GM12878 (cell line): ENCODE results near the gene TSPEAR. TPM values are rescaled to one million over a fixed set of nuclear protein-coding genes. Genes with fewer than 3 reads are reported as not detected.

Source experiments
- ATAC-seq: fragments of 200-7000 bp; cut with Tn5 transposase; 3 replicates; pipeline ENCODE4 v1.9.1; 2020; ENCODE audit warnings: mild to moderate bottlenecking, moderate library complexity
- BruUV-seq: library from RNA; stranded (reverse); fragments of 400-500 nt; replicated peaks from 2 replicates; lab custom pipeline; 2021; lab: Mats Ljungman, UMichigan
- CTCF ChIA-PET: fragments of 300-600 bp; sonication (Branson Sonifier 250); formaldehyde crosslinking; extraction: SDS; loops from one replicate; lab custom pipeline; 2021; ENCODE audit warnings: inconsistent platforms; lab: Yijun Ruan, JAX
- POLR2A ChIA-PET: fragments of 350-600 bp; formaldehyde crosslinking; extraction: SDS; loops from one replicate; lab custom pipeline; 2021; ENCODE audit warnings: inconsistent platforms; lab: Charles Lee
- RAD21 ChIA-PET: fragments of 300-600 bp; sonication (Branson Sonifier 250); formaldehyde crosslinking; loops from one replicate; lab custom pipeline; 2023; ENCODE audit warnings: antibody characterized with exemption; ENCODE audit not compliant: unreplicated experiment; lab: Charles Lee
- SMC1A ChIA-PET: fragments of 300-600 bp; sonication (Branson Sonifier 250); formaldehyde crosslinking; loops from one replicate; lab custom pipeline; 2023; ENCODE audit not compliant: unreplicated experiment, uncharacterized antibody; lab: Charles Lee
- DNase-seq: peaks from one replicate; pipeline ENCODE4 v3.0.0-alpha.2; 2011; ENCODE audit warnings: low read depth, low spot score
- FAIRE-seq: peaks from 3 replicates; lab custom pipeline; 2011; peaks lifted over from hg19 to GRCh38; lab: Jason Lieb, UNC
- H2AFZ ChIP-seq: 2 replicates; pipeline ENCODE4 v1.6.0; 2011; ENCODE audit warnings: low read depth, low read length, control low read depth; ENCODE audit not compliant: control insufficient read depth
- H3K27ac ChIP-seq: 2 replicates; pipeline ENCODE4 v1.5.1; 2011; ENCODE audit warnings: control low read depth; ENCODE audit not compliant: control insufficient read depth, insufficient read depth
- H3K27me3 ChIP-seq, 2 experiments: replicated peaks in 1 of 2; 2 replicates each; pipeline versions ENCODE4 v1.6.0 to v1.6.1; 2011; ENCODE audit warnings: low read length in 1 of 2; ENCODE audit not compliant: control insufficient read depth in 2 of 2, insufficient read depth in 2 of 2
- H3K36me3 ChIP-seq, 2 experiments: 2 replicates each; pipeline ENCODE4 v1.5.1; 2011; ENCODE audit warnings: low read length in 1 of 2; ENCODE audit not compliant: control insufficient read depth in 2 of 2, insufficient read depth in 2 of 2
- H3K4me1 ChIP-seq: 2 replicates; pipeline ENCODE4 v1.6.1; 2011; ENCODE audit warnings: mild to moderate bottlenecking, low read length, moderate library complexity, mixed read lengths; ENCODE audit not compliant: control insufficient read depth, insufficient read depth
- H3K4me2 ChIP-seq: 2 replicates; pipeline ENCODE4 v1.6.0; 2011; ENCODE audit warnings: control low read depth; ENCODE audit not compliant: control insufficient read depth, insufficient read depth
- H3K4me3 ChIP-seq: fragments of 200-600 bp; sonication (generic); 2 replicates; pipeline ENCODE4 v1.5.1; 2016
- H3K79me2 ChIP-seq: 2 replicates; pipeline ENCODE4 v1.6.0; 2011; ENCODE audit warnings: low read length; ENCODE audit not compliant: control insufficient read depth, insufficient read depth
- H3K9ac ChIP-seq: 2 replicates; pipeline ENCODE4 v1.8.0; 2011; ENCODE audit warnings: low read length, control low read depth, mixed read lengths; ENCODE audit not compliant: control insufficient read depth, insufficient read depth
- H3K9me3 ChIP-seq: replicated peaks from 3 replicates; pipeline ENCODE4 v1.5.1; 2011; ENCODE audit warnings: mild to moderate bottlenecking, low read length; ENCODE audit not compliant: control insufficient read depth, insufficient read depth
- H4K20me1 ChIP-seq: 2 replicates; pipeline ENCODE4 v1.6.0; 2011; ENCODE audit not compliant: control insufficient read depth, insufficient read depth
- BACH1 ChIP-seq: fragments of 450-650 bp; IDR thresholded peaks from 2 replicates; pipeline ENCODE4 v1.6.1; 2017; ENCODE audit warnings: mild to moderate bottlenecking, borderline replicate concordance
- CHD1 ChIP-seq: IDR thresholded peaks from 2 replicates; pipeline ENCODE4 v1.6.1; 2012; ENCODE audit warnings: low read depth, low read length, improper control_type of control experiment
- CHD4 ChIP-seq: fragments of 200-600 bp; sonication (generic); IDR thresholded peaks from 2 replicates; pipeline ENCODE4 v1.6.1; 2016; ENCODE audit warnings: mild to moderate bottlenecking
- GABPA ChIP-seq: IDR thresholded peaks from 2 replicates; pipeline ENCODE4 v1.6.1; 2014; ENCODE audit warnings: antibody characterized with exemption, low read depth, mild to moderate bottlenecking, inconsistent platforms
- MEF2A ChIP-seq: IDR thresholded peaks from 2 replicates; pipeline ENCODE4 v1.6.1; 2011; ENCODE audit warnings: low read depth, mild to moderate bottlenecking, low read length, moderate library complexity; ENCODE audit not compliant: insufficient read depth
- MYC ChIP-seq: IDR thresholded peaks from 2 replicates; pipeline ENCODE4 v1.6.1; 2011; ENCODE audit warnings: mild to moderate bottlenecking, low read length, moderate library complexity, inconsistent platforms; ENCODE audit not compliant: insufficient read depth, insufficient replicate concordance, insufficient read length, severe bottlenecking
- NR2C1 ChIP-seq: fragments of 450-650 bp; IDR thresholded peaks from 2 replicates; pipeline ENCODE4 v1.6.1; 2017; ENCODE audit warnings: antibody characterized with exemption, mild to moderate bottlenecking, moderate library complexity
- STAT3 ChIP-seq: IDR thresholded peaks from 2 replicates; pipeline ENCODE4 v1.6.1; 2011; ENCODE audit warnings: low read depth, low read length, improper control_type of control experiment
- WGBS: methylation state at CpG from one replicate; pipeline ENCODE4 v1.1.6; 2016; ENCODE audit warnings: low lambda C conversion rate; ENCODE audit not compliant: insufficient replicate concordance, insufficient coverage; ENCODE audit errors: missing lambda C conversion rate; 5-methylcytosine and 5-hydroxymethylcytosine counted together
- in situ Hi-C: fragments of 300-500 bp; cut with MboI; formaldehyde crosslinking; loops from 9 replicates; pipeline ENCODE4 v1.14.3; 2018; ENCODE audit warnings: mixed read lengths
- intact Hi-C: fragments of 100-400 bp; cut with micrococcal nuclease; formaldehyde crosslinking; loops from one replicate; pipeline ENCODE4 v1.14.2; 2022; ENCODE audit not compliant: unreplicated experiment
- polyA plus RNA-seq, 11 experiments: library from polyadenylated mRNA; depleted of rRNA in 4 of 11; unstranded in 6 of 11; stranded (reverse) in 5 of 11; fragments of >200 nt; fragmentation: Nextera tagmentation in 4 of 11; fragmentation: Illumina TruSeq in 1 of 11; extraction: Ambion mirVana in 4 of 11; extraction: Trizol in 1 of 11; gene quantifications; 1 replicate in 1 of 11; 2 replicates in 10 of 11; pipeline versions ENCODE4 v1.2.1 to v1.2.3, GENCODE V29; 2011 to 2016; ENCODE audit warnings: inconsistent platforms in 2 of 11, missing spikeins in 2 of 11, low read depth in 1 of 11
- total RNA-seq, 4 experiments: library from RNA; depleted of rRNA in 3 of 4; stranded (reverse); fragments of >200 nt in 3 of 4; fragmentation: Illumina TruSeq in 1 of 4; extraction: Trizol in 1 of 4; gene quantifications; 2 replicates each; pipeline versions ENCODE4 v1.2.1 to v1.2.3, GENCODE V29; 2013 to 2021
- TF ChIP-seq, protein P1 (sequence below): IDR thresholded peaks from 2 replicates; pipeline ENCODE4 v1.6.1; 2011; ENCODE audit warnings: borderline replicate concordance, low read depth, mild to moderate bottlenecking, moderate library complexity, mixed read lengths, low read length; ENCODE audit not compliant: insufficient read depth; ENCODE audit errors: extremely low read length
- TF ChIP-seq, protein P2 (sequence below): fragments of 450-650 bp; IDR thresholded peaks from 2 replicates; pipeline ENCODE4 v1.6.1; 2016; ENCODE audit warnings: mild to moderate bottlenecking, moderate library complexity, borderline replicate concordance
- TF ChIP-seq, protein P3 (sequence below): fragments of 450-650 bp; IDR thresholded peaks from 2 replicates; pipeline ENCODE4 v1.6.1; 2017; ENCODE audit warnings: mild to moderate bottlenecking, moderate library complexity

TSPEAR gene
- total and polyA plus RNA-seq, 10 of the 15 experiments (the other 5 are each of a cell fraction or from before 2014, with no cell fraction given) = not detected

DNA sequence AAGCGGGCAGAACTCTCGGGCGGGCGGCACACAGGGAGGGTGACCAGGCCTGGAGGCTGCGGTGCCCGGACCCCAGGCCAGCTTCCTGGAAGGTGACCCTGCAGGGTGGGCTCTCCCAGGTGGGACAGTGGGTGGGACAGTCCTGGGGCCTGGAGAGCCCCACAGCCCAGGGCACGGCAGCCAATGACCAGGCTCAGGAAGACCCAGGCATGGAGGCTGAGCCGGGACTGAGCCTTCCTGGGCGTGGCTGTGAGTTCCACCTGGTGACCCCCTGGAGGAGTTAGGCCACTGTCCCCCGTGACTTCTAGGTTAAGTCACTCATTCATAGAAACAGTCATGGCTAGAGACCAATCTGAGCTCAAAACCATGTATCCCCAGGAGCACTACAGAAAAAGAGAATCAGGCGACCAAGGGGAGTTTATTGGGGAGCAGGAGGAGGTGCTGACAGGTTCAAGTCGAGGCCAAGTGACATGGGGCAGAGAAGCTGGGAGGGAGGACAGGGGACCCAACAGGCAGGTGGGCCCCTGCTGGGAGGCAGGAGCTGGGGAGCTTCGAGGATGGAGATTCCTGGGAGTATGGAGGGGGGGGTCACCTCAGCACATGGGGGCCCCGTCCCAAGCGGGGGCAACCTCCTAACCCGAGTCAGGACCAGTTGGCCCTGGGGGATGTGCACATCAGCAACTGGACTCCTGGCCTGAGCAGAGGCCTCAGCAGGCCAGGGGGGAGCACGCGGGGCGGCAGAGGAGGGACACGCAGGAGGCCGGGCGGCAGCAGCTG, 132.1 kb downstream of the TSPEAR start:
- no peaks in the 10 kb centered on the region for H4K20me1 ChIP-seq
- ChIA-PET CTCF (no interaction called here), RAD21 (no interaction called here), POLR2A (no interaction called here), SMC1A (no interaction called here)
- H3K9me3 ChIP-seq = peaks cover 5% of the 10 kb centered on the region; the same call in 2 of the 3 replicates
- ATAC-seq (no peak), FAIRE-seq (no peak), DNase-seq (no peak)
- no peak overlapping the region for H2AFZ ChIP-seq
- H3K36me3 ChIP-seq = no peaks in the 10 kb centered on the region
- intact Hi-C loops (no loop called here), in situ Hi-C loops (no loop called here)
- 47% methylated on average over 22 of the region's 22 CpGs for WGBS
- no peaks in the 10 kb centered on the region for H3K79me2 ChIP-seq
- H3K4me2 ChIP-seq = no peak overlapping the region
- BruUV-seq = no TSS peak
- no peak overlapping the region for H3K4me3 ChIP-seq
- H3K27ac ChIP-seq = no peak overlapping the region
- no peaks in the 10 kb centered on the region for H3K27me3 ChIP-seq
- no peaks in the 10 kb centered on the region for H3K4me1 ChIP-seq
- H3K9ac ChIP-seq = no peak overlapping the region
- TF ChIP-seq NR2C1 (no peak), MEF2A (no peak), BACH1 (no peak), STAT3 (no peak), GABPA (no peak), CHD4 (no peak), MYC (no peak), CHD1 (no peak)
- TF ChIP-seq, protein P1, sequence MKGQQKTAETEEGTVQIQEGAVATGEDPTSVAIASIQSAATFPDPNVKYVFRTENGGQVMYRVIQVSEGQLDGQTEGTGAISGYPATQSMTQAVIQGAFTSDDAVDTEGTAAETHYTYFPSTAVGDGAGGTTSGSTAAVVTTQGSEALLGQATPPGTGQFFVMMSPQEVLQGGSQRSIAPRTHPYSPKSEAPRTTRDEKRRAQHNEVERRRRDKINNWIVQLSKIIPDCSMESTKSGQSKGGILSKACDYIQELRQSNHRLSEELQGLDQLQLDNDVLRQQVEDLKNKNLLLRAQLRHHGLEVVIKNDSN = no peak
- TF ChIP-seq, protein P2, sequence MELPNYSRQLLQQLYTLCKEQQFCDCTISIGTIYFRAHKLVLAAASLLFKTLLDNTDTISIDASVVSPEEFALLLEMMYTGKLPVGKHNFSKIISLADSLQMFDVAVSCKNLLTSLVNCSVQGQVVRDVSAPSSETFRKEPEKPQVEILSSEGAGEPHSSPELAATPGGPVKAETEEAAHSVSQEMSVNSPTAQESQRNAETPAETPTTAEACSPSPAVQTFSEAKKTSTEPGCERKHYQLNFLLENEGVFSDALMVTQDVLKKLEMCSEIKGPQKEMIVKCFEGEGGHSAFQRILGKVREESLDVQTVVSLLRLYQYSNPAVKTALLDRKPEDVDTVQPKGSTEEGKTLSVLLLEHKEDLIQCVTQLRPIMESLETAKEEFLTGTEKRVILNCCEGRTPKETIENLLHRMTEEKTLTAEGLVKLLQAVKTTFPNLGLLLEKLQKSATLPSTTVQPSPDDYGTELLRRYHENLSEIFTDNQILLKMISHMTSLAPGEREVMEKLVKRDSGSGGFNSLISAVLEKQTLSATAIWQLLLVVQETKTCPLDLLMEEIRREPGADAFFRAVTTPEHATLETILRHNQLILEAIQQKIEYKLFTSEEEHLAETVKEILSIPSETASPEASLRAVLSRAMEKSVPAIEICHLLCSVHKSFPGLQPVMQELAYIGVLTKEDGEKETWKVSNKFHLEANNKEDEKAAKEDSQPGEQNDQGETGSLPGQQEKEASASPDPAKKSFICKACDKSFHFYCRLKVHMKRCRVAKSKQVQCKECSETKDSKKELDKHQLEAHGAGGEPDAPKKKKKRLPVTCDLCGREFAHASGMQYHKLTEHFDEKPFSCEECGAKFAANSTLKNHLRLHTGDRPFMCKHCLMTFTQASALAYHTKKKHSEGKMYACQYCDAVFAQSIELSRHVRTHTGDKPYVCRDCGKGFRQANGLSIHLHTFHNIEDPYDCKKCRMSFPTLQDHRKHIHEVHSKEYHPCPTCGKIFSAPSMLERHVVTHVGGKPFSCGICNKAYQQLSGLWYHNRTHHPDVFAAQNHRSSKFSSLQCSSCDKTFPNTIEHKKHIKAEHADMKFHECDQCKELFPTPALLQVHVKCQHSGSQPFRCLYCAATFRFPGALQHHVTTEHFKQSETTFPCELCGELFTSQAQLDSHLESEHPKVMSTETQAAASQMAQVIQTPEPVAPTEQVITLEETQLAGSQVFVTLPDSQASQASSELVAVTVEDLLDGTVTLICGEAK = no peak
- TF ChIP-seq, protein P3, sequence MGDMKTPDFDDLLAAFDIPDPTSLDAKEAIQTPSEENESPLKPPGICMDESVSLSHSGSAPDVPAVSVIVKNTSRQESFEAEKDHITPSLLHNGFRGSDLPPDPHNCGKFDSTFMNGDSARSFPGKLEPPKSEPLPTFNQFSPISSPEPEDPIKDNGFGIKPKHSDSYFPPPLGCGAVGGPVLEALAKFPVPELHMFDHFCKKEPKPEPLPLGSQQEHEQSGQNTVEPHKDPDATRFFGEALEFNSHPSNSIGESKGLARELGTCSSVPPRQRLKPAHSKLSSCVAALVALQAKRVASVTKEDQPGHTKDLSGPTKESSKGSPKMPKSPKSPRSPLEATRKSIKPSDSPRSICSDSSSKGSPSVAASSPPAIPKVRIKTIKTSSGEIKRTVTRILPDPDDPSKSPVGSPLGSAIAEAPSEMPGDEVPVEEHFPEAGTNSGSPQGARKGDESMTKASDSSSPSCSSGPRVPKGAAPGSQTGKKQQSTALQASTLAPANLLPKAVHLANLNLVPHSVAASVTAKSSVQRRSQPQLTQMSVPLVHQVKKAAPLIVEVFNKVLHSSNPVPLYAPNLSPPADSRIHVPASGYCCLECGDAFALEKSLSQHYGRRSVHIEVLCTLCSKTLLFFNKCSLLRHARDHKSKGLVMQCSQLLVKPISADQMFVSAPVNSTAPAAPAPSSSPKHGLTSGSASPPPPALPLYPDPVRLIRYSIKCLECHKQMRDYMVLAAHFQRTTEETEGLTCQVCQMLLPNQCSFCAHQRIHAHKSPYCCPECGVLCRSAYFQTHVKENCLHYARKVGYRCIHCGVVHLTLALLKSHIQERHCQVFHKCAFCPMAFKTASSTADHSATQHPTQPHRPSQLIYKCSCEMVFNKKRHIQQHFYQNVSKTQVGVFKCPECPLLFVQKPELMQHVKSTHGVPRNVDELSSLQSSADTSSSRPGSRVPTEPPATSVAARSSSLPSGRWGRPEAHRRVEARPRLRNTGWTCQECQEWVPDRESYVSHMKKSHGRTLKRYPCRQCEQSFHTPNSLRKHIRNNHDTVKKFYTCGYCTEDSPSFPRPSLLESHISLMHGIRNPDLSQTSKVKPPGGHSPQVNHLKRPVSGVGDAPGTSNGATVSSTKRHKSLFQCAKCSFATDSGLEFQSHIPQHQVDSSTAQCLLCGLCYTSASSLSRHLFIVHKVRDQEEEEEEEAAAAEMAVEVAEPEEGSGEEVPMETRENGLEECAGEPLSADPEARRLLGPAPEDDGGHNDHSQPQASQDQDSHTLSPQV = no peak
